Keratinocyte (primary cell): ENCODE measurements around the gene OOEP. TPM values are rescaled to one million over a fixed set of nuclear protein-coding genes. Genes with fewer than 3 reads are reported as not detected.
"Not testable (repeated sequence)": the region's sequence is repeated elsewhere in the genome, so short reads cannot be mapped to it uniquely, and the experiment has no call there.

Experiments
- DNase-seq: peaks from one replicate; pipeline ENCODE4 v3.0.0-alpha.2; 2011; ENCODE audit warnings: low read depth, missing footprints, low spot score
- FAIRE-seq: peaks from 2 replicates; lab custom pipeline; 2011; peaks lifted over from hg19 to GRCh38; lab: Jason Lieb, UNC
- H2AFZ ChIP-seq: 2 replicates; pipeline ENCODE4 v1.6.0; 2012; ENCODE audit warnings: low read length, control low read depth, inconsistent platforms; ENCODE audit not compliant: control insufficient read depth
- H3K27ac ChIP-seq: 2 replicates; pipeline ENCODE4 v1.5.1; 2011; ENCODE audit warnings: low read length; ENCODE audit not compliant: control insufficient read depth, insufficient read depth
- H3K27me3 ChIP-seq: 3 replicates; pipeline ENCODE4 v1.6.0; 2011; ENCODE audit warnings: low read length; ENCODE audit not compliant: control insufficient read depth, insufficient read depth; ENCODE audit errors: extremely low read depth
- H3K36me3 ChIP-seq, 2 experiments: 2 replicates in 1 of 2; 3 replicates in 1 of 2; pipeline ENCODE4 v1.5.1; 2011; ENCODE audit warnings: low read length in 2 of 2, mild to moderate bottlenecking in 1 of 2; ENCODE audit not compliant: control insufficient read depth in 2 of 2, insufficient read depth in 2 of 2; ENCODE audit errors: extremely low read depth in 1 of 2
- H3K4me1 ChIP-seq: 3 replicates; pipeline ENCODE4 v1.5.1; 2011; ENCODE audit warnings: low read length; ENCODE audit not compliant: control insufficient read depth, insufficient read depth; ENCODE audit errors: extremely low read depth
- H3K4me2 ChIP-seq: 3 replicates; pipeline ENCODE4 v1.6.0; 2011; ENCODE audit warnings: low read depth, low read length; ENCODE audit not compliant: control insufficient read depth, insufficient read depth; ENCODE audit errors: extremely low read depth
- H3K4me3 ChIP-seq, 3 experiments: fragments of 200-600 bp in 1 of 3; sonication (generic) in 1 of 3; 2 replicates in 2 of 3; 3 replicates in 1 of 3; pipeline ENCODE4 v1.5.1; 2011 to 2016; ENCODE audit warnings: low read length in 3 of 3, mild to moderate bottlenecking in 3 of 3, control low read depth in 2 of 3, inconsistent platforms in 1 of 3, low read depth in 1 of 3, mixed read lengths in 1 of 3, mixed run types in 1 of 3, moderate library complexity in 1 of 3; ENCODE audit not compliant: control insufficient read depth in 2 of 3, insufficient read depth in 2 of 3; ENCODE audit errors: extremely low read depth in 1 of 3
- H3K79me2 ChIP-seq: 2 replicates; pipeline ENCODE4 v1.6.0; 2012; ENCODE audit warnings: low read length; ENCODE audit not compliant: control insufficient read depth, insufficient read depth
- H3K9ac ChIP-seq: 3 replicates; pipeline ENCODE4 v1.6.0; 2011; ENCODE audit warnings: low read length; ENCODE audit not compliant: control insufficient read depth, insufficient read depth; ENCODE audit errors: extremely low read depth
- H3K9me1 ChIP-seq: 3 replicates; pipeline ENCODE4 v1.6.0; 2011; ENCODE audit warnings: low read length; ENCODE audit not compliant: control insufficient read depth, insufficient read depth; ENCODE audit errors: extremely low read depth
- H3K9me3 ChIP-seq: 2 replicates; pipeline ENCODE4 v1.5.1; 2012; ENCODE audit warnings: low read depth, low read length; ENCODE audit not compliant: control insufficient read depth
- H4K20me1 ChIP-seq: 3 replicates; pipeline ENCODE4 v1.6.0; 2011; ENCODE audit warnings: low read length; ENCODE audit not compliant: control insufficient read depth, insufficient read depth; ENCODE audit errors: extremely low read depth
- CTCF ChIP-seq, 3 experiments: IDR thresholded peaks in 1 of 3; conservative IDR thresholded peaks in 1 of 3; optimal IDR thresholded peaks in 1 of 3; 2 replicates in 2 of 3; 3 replicates in 1 of 3; pipeline versions ENCODE3 to v1.5.1; 2011; ENCODE audit warnings: low read length in 3 of 3, mild to moderate bottlenecking in 3 of 3, moderate library complexity in 2 of 3, control low read depth in 1 of 3, inconsistent platforms in 1 of 3; ENCODE audit not compliant: insufficient read depth in 2 of 3; ENCODE audit errors: extremely low read depth in 1 of 3
- EZH2 ChIP-seq: IDR thresholded peaks from one replicate; pipeline ENCODE4 v1.6.1; 2012; ENCODE audit warnings: inconsistent platforms, mild to moderate bottlenecking, low read length, moderate library complexity
- dilution Hi-C: fragments of 300-500 bp; cut with MboI; formaldehyde crosslinking; loops from one replicate; pipeline ENCODE4 v1.7.0; 2020; ENCODE audit warnings: low sequenced_read_pairs; ENCODE audit not compliant: extremely low pct_ligation_motif_present
- polyA plus RNA-seq, 5 experiments: library from polyadenylated mRNA; depleted of rRNA in 3 of 5; stranded (reverse) in 3 of 5; stranded (forward) in 1 of 5; unstranded in 1 of 5; fragments of >200 nt; gene quantifications; 1 replicate in 1 of 5; 2 replicates in 3 of 5; 3 replicates in 1 of 5; pipeline versions ENCODE4 v1.2.1 to v1.2.3, GENCODE V29; 2011 to 2012; ENCODE audit warnings: missing spikeins in 2 of 5, low read depth in 1 of 5, low replicate concordance in 1 of 5

OOEP gene
- polyA plus RNA-seq, 1 donor (not counting 4 experiments of a cell fraction or from before 2014, with no cell fraction given): 0.08 TPM

DNA sequence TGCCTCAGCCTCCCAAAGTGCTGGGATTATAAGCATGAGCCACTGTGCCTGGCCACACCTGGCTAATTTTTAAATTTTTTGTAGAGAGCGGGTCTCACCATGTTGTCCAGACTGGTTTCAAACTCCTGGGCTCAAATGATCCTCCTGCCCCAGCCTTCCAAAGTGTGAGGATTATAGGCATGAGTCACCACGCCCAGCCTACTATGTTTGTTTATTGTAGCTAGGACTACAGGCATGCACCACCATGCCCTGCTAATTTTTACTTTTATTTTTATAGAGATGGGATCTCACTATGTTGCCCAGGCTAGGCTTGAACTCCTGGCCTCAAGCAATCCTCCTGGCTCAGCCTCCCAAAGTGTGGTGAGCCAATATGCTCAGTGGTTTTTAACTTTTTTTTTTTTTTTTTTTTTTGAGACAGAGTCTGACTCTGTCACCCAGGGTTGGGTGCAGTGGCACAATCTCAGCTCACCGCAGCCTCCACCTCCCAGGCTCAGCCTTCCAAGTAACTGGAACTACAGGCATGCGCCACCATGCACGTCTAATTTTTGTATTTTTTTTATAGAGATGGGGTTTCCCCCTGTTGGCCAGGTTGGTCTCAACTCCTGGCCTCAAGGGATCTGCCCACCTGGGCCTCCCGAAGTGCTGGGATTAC is 12.9 kb upstream of the OOEP start:
- H3K4me1 ChIP-seq: no peaks in the 10 kb centered on the region
- H3K27me3 ChIP-seq: no peaks in the 10 kb centered on the region
- no peak overlapping the region for H3K4me2 ChIP-seq
- H3K4me3 ChIP-seq: no peak overlapping the region
- H2AFZ ChIP-seq: no peak overlapping the region
- FAIRE-seq (no peak), DNase-seq (no peak)
- H3K79me2 ChIP-seq: no peaks in the 10 kb centered on the region
- H3K9ac ChIP-seq: no peak overlapping the region
- no peaks in the 10 kb centered on the region for H3K9me1 ChIP-seq
- no peak overlapping the region for H3K27ac ChIP-seq
- H3K36me3 ChIP-seq: no peaks in the 10 kb centered on the region
- no peaks in the 10 kb centered on the region for H4K20me1 ChIP-seq
- dilution Hi-C loops: no loop called here
- no peak for TF ChIP-seq EZH2
- TF ChIP-seq CTCF (optimal IDR thresholded peaks at IDR 0.05 in 1 of 3, IDR thresholded peaks at IDR 0.05 in 1 of 3, conservative IDR thresholded peaks at IDR 0.05 in 1 of 3; ENCODE audit: extremely low read depth in 1 of 3, insufficient read depth in 2 of 3, low read length in 3 of 3): no peak
- no peaks in the 10 kb centered on the region for H3K9me3 ChIP-seq

DNA sequence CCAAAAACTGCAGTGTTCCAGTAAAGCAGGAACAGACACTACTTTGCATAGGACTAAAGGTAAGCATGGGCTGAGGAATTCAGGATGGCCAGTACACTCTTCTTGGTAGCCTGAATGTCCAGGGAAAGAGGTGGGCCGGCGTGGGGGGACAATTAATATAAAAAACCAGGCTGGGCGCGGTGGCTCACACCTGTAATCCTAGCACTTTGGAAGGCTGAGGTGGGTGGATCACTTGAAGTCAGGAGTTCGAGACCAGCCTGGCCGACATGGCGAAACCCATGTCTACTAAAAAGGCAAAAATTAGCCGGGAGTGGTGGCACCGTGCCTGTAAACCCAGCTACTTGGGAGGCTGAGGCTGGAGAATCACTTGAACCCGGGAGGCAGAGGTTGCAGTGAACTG is 11.8 kb upstream of the OOEP start:
- H3K4me1 ChIP-seq, H3K36me3 ChIP-seq, H3K4me2 ChIP-seq, H3K27me3 ChIP-seq, DNase-seq, H2AFZ ChIP-seq, H3K79me2 ChIP-seq, FAIRE-seq, H3K9me3 ChIP-seq, H3K4me3 ChIP-seq, H3K9me1 ChIP-seq, H4K20me1 ChIP-seq, dilution Hi-C loops, H3K27ac ChIP-seq, H3K9ac ChIP-seq: not testable (repeated sequence)

DNA sequence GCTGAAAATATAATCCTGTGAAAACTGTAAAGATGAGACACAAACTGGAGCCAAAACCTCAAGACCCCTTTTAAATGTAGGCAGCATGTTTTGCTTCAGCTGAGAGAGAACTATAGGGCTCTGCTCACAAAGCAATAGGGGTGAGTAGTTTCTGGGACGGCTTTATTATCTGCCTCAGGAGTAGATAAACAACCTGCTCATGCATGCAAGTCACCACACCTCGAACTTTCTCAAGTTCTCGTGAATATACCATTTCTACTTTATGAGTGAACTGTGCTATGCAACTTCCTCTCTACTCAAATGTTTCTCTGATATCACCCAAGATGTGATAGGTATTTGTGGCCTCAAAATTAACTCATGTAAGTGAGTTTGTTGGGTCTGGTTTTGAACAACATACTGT is 7.5 kb upstream of the OOEP start:
- Histone ChIP-seq H3K27me3 (no peaks in the 10 kb centered on the region), H3K4me1 (no peaks in the 10 kb centered on the region), H3K4me3 (no peak overlapping the region), H2AFZ (no peak overlapping the region), H3K9me1 (no peaks in the 10 kb centered on the region), H3K79me2 (no peaks in the 10 kb centered on the region), H3K27ac (no peak overlapping the region), H3K4me2 (no peak overlapping the region), H4K20me1 (no peaks in the 10 kb centered on the region), H3K9ac (no peak overlapping the region), H3K36me3 (no peaks in the 10 kb centered on the region), H3K9me3 (no peaks in the 10 kb centered on the region)
- no peak for TF ChIP-seq CTCF (optimal IDR thresholded peaks at IDR 0.05 in 1 of 3, IDR thresholded peaks at IDR 0.05 in 1 of 3, conservative IDR thresholded peaks at IDR 0.05 in 1 of 3; ENCODE audit: extremely low read depth in 1 of 3, insufficient read depth in 2 of 3, low read length in 3 of 3)
- no peak for TF ChIP-seq EZH2
- dilution Hi-C loops: no loop called here
- FAIRE-seq (no peak), DNase-seq (no peak)
